Spinal cord (tissue), 10 donors: ENCODE measurements around the gene KLLN. TPM values are rescaled to one million over a fixed set of nuclear protein-coding genes. Genes with fewer than 3 reads are reported as not detected.
"Not testable (repeated sequence)": the region's sequence is repeated elsewhere in the genome, so short reads cannot be mapped to it uniquely, and the experiment has no call there.

Experiments
- DNase-seq, 6 donors: peaks; one replicate each; pipeline versions ENCODE4 v3.0.0 to v3.0.0-alpha.2; 2013 to 2015; ENCODE audit warnings: low spot score in 6 of 6, low read depth in 4 of 6
- H3K27ac ChIP-seq: one replicate; pipeline ENCODE4 v1.5.1; 2013; ENCODE audit warnings: low read depth, low read length, control low read depth
- H3K27me3 ChIP-seq: one replicate; pipeline ENCODE4 v1.6.1; 2013; ENCODE audit warnings: low read length; ENCODE audit not compliant: control insufficient read depth, insufficient read depth
- H3K36me3 ChIP-seq: one replicate; pipeline ENCODE4 v1.6.1; 2013; ENCODE audit warnings: low read length; ENCODE audit not compliant: control insufficient read depth, insufficient read depth
- H3K4me1 ChIP-seq: one replicate; pipeline ENCODE4 v1.6.1; 2013; ENCODE audit warnings: low read length; ENCODE audit not compliant: control insufficient read depth, insufficient read depth
- H3K4me3 ChIP-seq: one replicate; pipeline ENCODE4 v1.5.1; 2013; ENCODE audit warnings: low read depth, low read length, control low read depth
- H3K9me3 ChIP-seq: one replicate; pipeline ENCODE4 v1.6.1; 2013; ENCODE audit warnings: low read length; ENCODE audit not compliant: control insufficient read depth, insufficient read depth
- WGBS: methylation state at CpG from one replicate; pipeline ENCODE4 v1.1.5; 2013; ENCODE audit warnings: missing lambda C conversion rate; ENCODE audit not compliant: insufficient coverage; 5-methylcytosine and 5-hydroxymethylcytosine counted together
- polyA plus RNA-seq, 2 donors: library from polyadenylated mRNA; unstranded; fragments of 120-200 nt; gene quantifications; one replicate each; pipeline ENCODE4 v1.2.1, GENCODE V29; 2013; ENCODE audit not compliant: insufficient read length in 2 of 2
- total RNA-seq, 2 donors: library from RNA; depleted of rRNA in 1 of 2; stranded (reverse); fragments of 120-200 nt in 1 of 2; fragments of >200 nt in 1 of 2; gene quantifications; one replicate each; pipeline versions ENCODE4 v1.2.3 to v1.2.4, GENCODE V29; 2013 to 2014
- donor health status: healthy.

Gene KLLN
- total and polyA plus RNA-seq, 4 donors = 0.69 to 1.1 (median 0.82) TPM

GRCh38 chr10:87868277-87868676 lies 4.9 kb upstream of the KLLN start:
- peaks cover 4% of the 10 kb centered on the region for H3K4me1 ChIP-seq
- no peak for DNase-seq
- H3K36me3 ChIP-seq = no peaks in the 10 kb centered on the region
- no peaks in the 10 kb centered on the region for H3K9me3 ChIP-seq
- H3K27ac ChIP-seq = no peak overlapping the region
- WGBS = no CpG with 5 or more reads among the region's 1 CpG
- peak overlapping the region; percentile 99 for H3K4me3 ChIP-seq
- no peaks in the 10 kb centered on the region for H3K27me3 ChIP-seq

GRCh38 chr10:87867453-87867852 lies 4.1 kb upstream of the KLLN start:
- peaks cover 4% of the 10 kb centered on the region for H3K4me1 ChIP-seq
- H3K36me3 ChIP-seq = no peaks in the 10 kb centered on the region
- H3K9me3 ChIP-seq = no peaks in the 10 kb centered on the region
- peak overlapping the region; percentile 99 for H3K4me3 ChIP-seq
- DNase-seq = no peak
- no peaks in the 10 kb centered on the region for H3K27me3 ChIP-seq
- H3K27ac ChIP-seq = no peak overlapping the region

DNA sequence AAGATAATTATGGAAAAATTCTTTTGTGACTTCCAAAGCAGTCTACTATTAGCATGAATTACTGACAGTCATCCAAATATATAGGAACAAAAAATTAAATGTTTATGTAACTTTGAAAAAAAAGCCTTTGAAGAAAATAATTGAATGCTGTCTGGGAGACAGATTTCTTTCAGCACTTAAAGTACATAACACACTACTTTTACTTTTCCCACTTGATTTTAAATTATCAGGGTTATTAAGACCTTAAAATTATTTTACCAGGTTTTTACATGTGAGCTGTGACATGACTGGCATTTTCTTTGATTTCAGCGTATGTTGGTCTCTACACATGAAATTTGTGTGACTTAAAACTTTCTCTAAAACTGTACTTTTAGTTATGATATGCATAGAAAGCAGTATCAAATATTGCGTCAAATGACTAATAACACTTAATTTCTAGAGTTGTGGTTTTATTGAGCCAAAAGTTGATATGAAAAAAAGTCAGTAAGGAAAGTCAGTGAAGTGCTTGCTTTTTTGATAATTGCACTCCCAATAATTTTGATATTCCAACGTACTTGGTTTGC lies 3.2 kb upstream of the KLLN start:
- DNase-seq = no peak
- Histone ChIP-seq H3K9me3 (no peaks in the 10 kb centered on the region), H3K36me3 (no peaks in the 10 kb centered on the region), H3K27me3 (no peaks in the 10 kb centered on the region), H3K27ac (peak overlapping the region; percentile 99), H3K4me3 (peak overlapping the region; percentile 99), H3K4me1 (peaks cover 13% of the 10 kb centered on the region)
- WGBS = no CpG with 5 or more reads among the region's 3 CpGs

DNA sequence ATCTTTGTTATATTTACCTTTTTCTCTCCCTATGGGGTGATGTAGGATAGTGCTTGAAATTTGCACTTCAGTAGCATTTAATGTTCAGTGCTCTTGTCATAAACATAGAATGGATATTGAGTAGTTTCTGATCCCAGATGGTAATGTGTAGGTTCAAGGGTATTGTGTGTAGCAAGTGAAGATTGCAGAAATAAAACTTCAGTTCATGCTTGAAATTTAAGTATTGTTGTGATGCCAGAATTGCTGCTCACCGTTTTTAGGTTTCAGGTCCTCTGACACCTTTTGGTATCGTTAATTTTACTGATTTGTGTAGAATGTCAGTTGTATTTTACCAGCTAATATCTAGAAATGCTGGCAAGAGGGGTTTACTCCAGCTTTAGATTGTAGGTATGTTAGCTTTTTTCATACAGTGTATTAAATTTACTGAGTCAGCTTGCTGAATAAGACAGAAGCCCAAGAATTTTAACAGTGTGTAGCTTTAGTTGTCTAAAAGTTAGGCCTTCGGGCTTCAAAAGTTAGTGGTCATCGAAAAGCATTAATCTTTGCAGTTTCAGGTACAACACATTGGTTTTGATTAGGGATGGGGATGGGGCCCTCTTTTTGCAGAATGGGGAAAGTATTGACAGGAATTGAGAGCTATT lies 2.0 kb upstream of the KLLN start:
- no peaks in the 10 kb centered on the region for H3K27me3 ChIP-seq
- peaks cover 15% of the 10 kb centered on the region for H3K4me1 ChIP-seq
- H3K27ac ChIP-seq = peak overlapping the region; percentile 99
- 0% methylated on average over 2 of the region's 4 CpGs for WGBS
- peak in 2 of 6 donors; percentile 14 to 25 for DNase-seq
- H3K4me3 ChIP-seq = peak overlapping the region; percentile 99
- H3K36me3 ChIP-seq = no peaks in the 10 kb centered on the region
- H3K9me3 ChIP-seq = no peaks in the 10 kb centered on the region

GRCh38 chr10:87864496-87865059 lies 1.2 kb upstream of the KLLN start:
- WGBS = 4% methylated on average over 12 of the region's 16 CpGs
- no peaks in the 10 kb centered on the region for H3K9me3 ChIP-seq
- peaks cover 15% of the 10 kb centered on the region for H3K4me1 ChIP-seq
- no peaks in the 10 kb centered on the region for H3K27me3 ChIP-seq
- H3K36me3 ChIP-seq = no peaks in the 10 kb centered on the region
- H3K27ac ChIP-seq = peak overlapping the region; percentile 99
- peak in 2 of 6 donors; percentile 50 to 74 for DNase-seq
- H3K4me3 ChIP-seq = peak overlapping the region; percentile 99

- Histone ChIP-seq H3K4me1 (peaks cover 12% of the 10 kb centered on the region), H3K4me3 (peak overlapping the region; percentile 99), H3K27ac (peak overlapping the region; percentile 99)
- H3K27me3 ChIP-seq, H3K9me3 ChIP-seq, H3K36me3 ChIP-seq: not testable (repeated sequence)
- WGBS = 0% methylated on average over 46 of the region's 47 CpGs
- peak in 1 of 6 donors; percentile 73 for DNase-seq
Measured at GRCh38 chr10:87863951-87864495, 690 bp upstream of the KLLN start.

GRCh38 chr10:87862679-87863052 lies 667 bp downstream of the KLLN start:
- DNase-seq = no peak
- no peaks in the 10 kb centered on the region for H3K9me3 ChIP-seq
- no peaks in the 10 kb centered on the region for H3K36me3 ChIP-seq
- no peaks in the 10 kb centered on the region for H3K27me3 ChIP-seq
- H3K4me3 ChIP-seq = peak overlapping the region; percentile 99
- H3K27ac ChIP-seq = peak overlapping the region; percentile 99
- H3K4me1 ChIP-seq = peaks cover 11% of the 10 kb centered on the region
- under 1% methylated on average over 15 of the region's 21 CpGs for WGBS

- H3K4me1 ChIP-seq = peaks cover 11% of the 10 kb centered on the region
- no peaks in the 10 kb centered on the region for H3K27me3 ChIP-seq
- H3K36me3 ChIP-seq = no peaks in the 10 kb centered on the region
- H3K27ac ChIP-seq = peak overlapping the region; percentile 99
- H3K9me3 ChIP-seq = no peaks in the 10 kb centered on the region
- H3K4me3 ChIP-seq = peak overlapping the region; percentile 99
- DNase-seq = peak; percentile 93 to 99 (median 96)
- WGBS = 0% methylated on average over 57 of the region's 57 CpGs
Measured at GRCh38 chr10:87861953-87862678, 1.2 kb downstream of the KLLN start.

- Histone ChIP-seq H3K36me3 (no peaks in the 10 kb centered on the region), H3K9me3 (no peaks in the 10 kb centered on the region), H3K4me1 (peaks cover 11% of the 10 kb centered on the region), H3K4me3 (peak overlapping the region; percentile 99), H3K27ac (peak overlapping the region; percentile 99), H3K27me3 (no peaks in the 10 kb centered on the region)
- 6% methylated on average over 16 of the region's 16 CpGs for WGBS
- peak in 1 of 6 donors; percentile 61 for DNase-seq
Measured at GRCh38 chr10:87861566-87861952, 1.8 kb downstream of the KLLN start.
